Right lung (tissue), 5 donors: ENCODE data around the gene MYO18A. TPM values are rescaled to one million over a fixed set of nuclear protein-coding genes. Genes with fewer than 3 reads are reported as not detected.

Experiments used
- DNase-seq, 2 donors: peaks; one replicate each; pipeline ENCODE4 v3.0.0-alpha.2; 2013
- polyA plus RNA-seq, 5 donors: library from polyadenylated mRNA; unstranded; fragments of 120-200 nt; gene quantifications; one replicate each; pipeline versions ENCODE4 v1.2.1 to v1.2.3, GENCODE V29; 2013; ENCODE audit warnings: inconsistent platforms in 1 of 5, low replicate concordance in 1 of 5; ENCODE audit not compliant: insufficient read length in 5 of 5, insufficient read depth in 1 of 5

MYO18A gene
- polyA plus RNA-seq, 5 donors = 34.2 to 45.8 (median 38.0) TPM

- DNase-seq = no peak
Measured at GRCh38 chr17:29054835-29055234, 125.4 kb downstream of the MYO18A start.

GRCh38 chr17:29051731-29052130, 128.5 kb downstream of the MYO18A start:
- no peak for DNase-seq

GRCh38 chr17:29051194-29051593, 129.0 kb downstream of the MYO18A start:
- no peak for DNase-seq

- no peak for DNase-seq
Measured at GRCh38 chr17:29050176-29050575, 130.0 kb downstream of the MYO18A start.

GRCh38 chr17:29049541-29050145, 130.6 kb downstream of the MYO18A start:
- no peak for DNase-seq

DNA sequence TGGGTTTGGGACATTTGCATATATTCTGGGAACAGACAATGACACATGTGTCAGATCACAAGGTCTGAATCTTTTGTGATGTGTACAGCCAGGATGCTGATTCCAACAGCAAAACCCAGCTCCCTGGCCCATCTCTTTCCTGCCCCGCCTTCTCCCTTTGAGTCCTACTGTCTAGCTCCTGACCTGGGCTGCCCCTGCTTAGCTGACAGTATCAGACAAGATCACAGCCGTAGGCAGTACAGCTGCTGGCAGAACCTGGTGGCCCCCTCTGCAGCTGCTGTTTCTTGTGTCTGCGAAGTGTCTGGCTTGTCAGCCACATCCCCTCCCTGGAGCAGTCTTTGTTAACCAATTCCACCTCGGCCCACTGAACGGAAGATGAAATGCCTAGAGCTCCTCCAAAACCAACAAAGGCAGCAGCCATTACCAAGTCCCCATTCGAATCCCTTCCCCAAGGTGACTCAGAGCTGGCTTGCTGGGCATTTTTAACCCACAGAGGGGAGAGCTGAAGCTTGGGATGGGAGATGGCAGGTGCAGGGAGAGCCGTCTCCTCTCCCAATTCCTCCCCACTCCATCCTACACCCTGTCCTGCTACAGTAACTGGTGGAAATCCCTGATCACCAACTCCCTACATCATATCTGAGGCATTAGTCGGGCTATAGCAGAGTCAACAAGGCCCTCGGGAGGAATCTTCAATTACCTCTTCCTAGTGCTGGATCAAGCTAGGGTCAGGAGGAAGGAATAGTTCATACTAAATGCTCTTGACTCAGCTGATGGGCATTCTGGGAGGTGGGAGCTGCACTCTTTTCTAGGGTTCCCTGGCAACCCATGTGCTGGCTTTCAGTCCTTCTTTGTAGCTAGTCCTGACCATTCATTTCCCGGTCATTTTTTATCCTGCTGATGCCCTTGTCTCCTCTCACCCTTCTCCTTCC, 131.5 kb downstream of the MYO18A start:
- no peak for DNase-seq

GRCh38 chr17:29046473-29046839, 133.7 kb downstream of the MYO18A start:
- no peak for DNase-seq

- no peak for DNase-seq
Measured at GRCh38 chr17:29045734-29046472, 134.3 kb downstream of the MYO18A start.

- no peak for DNase-seq
Measured at GRCh38 chr17:29045026-29045425, 135.2 kb downstream of the MYO18A start.

- DNase-seq = no peak
Measured at GRCh38 chr17:29043539-29044145, 136.6 kb downstream of the MYO18A start.

DNA sequence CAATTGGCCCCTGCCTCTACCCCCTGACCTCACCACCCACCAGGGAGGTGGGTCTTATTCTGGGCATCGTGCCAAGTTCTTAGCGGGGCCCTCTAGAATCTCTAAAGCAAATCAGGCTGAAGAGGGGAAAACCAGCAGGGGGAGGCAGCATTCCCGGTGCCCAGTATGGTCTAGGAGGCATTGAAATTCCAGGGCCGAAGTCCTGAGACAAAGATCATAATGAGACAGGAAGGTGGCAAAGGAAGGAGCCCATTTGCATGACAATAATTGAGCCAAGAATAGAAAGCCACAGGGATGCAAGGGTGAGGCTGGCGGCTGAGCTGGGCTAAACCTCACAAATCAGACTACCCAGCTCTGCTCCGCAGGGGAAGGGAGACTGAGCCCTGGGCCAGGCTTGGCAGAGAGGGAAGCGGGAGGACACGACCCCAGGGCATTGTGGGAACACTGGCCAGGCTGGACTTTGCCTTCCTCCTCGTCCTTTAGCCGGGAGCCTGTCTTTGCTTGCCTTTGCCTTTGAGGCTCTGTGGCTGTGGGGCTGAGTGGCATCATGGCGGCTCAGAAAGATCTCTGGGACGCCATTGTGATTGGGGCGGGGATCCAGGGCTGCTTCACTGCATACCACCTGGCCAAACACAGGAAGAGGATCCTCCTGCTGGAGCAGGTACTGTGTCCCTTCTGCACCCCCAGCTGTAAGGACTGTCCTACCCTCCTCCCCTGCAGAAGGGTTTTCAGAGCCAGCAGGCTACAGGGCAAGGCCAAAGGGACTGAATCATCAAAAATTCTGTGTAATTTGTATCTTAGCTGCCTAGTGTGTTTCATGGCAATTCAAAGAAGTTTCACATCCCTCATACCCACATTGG, 137.3 kb downstream of the MYO18A start, which contains the start of gene PIPOX:
Gene PIPOX, plus strand, starts transcription at position 463 of the 860 bp plus-strand sequence. Its CDS starts 85 bp downstream, at position 548.
- peak; percentile 72 to 78 for DNase-seq

DNA sequence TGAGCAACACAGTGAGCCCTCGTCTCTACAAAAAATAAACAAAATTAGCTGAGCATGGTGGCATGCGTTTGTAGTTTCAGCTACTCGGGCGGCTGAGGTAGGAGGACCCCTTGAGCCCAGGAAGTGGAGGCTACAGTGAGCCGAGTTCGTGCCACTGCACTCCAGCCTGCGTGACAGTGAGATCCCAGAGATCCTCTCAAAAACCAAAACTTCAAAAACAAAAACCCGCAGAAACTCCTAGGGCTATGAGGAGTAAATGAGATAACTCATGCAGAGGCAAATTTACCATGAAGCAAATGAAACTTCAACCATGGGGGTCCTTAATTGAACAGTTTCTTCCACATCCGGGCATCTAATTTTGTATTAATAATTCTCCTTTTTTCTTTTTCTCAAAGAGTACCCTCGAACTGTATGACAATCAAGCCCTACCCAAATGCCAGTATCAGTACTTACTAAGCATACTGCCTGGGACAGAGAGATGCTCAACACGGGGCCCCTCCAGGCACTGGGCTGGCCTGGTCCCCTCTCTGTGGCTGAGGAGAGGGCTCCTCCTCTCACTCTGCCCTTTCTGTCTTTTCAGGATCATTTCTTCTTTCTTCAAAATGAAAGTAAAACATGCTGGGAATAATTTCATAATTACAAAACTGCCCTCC, 138.0 kb downstream of the MYO18A start:
- DNase-seq = no peak

DNA sequence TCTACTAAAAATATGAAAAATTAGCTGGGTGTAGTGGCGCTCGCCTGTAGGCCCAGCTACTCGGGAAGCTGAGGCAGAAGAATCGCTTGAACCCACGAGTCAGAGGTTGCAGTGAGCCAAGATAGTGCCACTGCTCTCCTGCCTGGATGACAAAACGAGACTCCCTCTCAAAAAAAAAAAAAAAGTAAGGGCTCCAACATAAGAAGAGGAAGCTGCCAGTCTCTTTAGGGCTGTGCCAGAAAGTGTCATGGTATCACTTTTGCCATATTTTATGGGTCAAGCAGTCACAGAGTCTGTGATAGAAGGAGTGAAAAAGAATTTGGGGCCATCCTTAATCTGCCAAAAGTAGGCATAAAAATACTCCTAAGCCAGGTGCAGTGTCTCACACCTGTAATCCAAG, 138.6 kb downstream of the MYO18A start:
- no peak for DNase-seq

DNA sequence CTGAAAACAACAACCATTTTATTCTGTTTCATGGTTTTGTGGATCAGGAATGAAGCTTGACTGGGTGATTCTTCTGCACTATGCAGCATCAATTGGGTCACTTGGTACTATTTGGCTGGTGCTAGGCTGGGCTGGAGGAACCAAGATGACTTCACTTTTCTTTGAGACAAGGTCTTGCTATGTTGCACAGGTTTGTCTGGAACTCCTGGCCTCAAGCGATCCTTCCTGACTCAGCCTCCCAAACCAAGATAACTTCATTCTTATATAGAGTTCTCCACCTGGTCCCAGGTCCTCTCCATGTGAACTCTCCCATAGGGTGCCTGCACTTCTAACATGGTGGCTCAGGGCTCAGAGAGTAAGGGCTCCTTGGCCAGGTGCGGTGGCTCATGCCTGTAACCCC, 139.1 kb downstream of the MYO18A start:
- DNase-seq = no peak

- no peak for DNase-seq
Measured at GRCh38 chr17:29039764-29040598, 140.2 kb downstream of the MYO18A start.

- DNase-seq = no peak
Measured at GRCh38 chr17:29038085-29038795, 142.0 kb downstream of the MYO18A start.

DNA sequence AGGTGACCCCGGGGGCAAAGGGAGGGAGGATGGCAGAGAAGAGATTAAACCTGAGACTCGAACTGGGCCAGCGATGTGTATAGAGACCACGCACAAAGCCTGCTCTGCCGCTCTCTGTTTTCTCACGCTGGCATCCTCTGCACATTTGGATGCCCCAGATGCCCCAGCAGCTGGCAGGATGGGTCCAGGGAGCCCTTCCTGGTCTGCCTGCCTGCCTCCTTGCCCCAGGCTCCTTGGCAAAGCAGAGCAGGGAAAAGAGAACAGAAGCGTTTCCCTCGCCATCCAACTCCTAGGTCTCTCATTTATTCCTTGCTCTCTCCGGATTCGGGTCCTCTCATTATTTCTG, 142.5 kb downstream of the MYO18A start:
- DNase-seq = no peak

DNA sequence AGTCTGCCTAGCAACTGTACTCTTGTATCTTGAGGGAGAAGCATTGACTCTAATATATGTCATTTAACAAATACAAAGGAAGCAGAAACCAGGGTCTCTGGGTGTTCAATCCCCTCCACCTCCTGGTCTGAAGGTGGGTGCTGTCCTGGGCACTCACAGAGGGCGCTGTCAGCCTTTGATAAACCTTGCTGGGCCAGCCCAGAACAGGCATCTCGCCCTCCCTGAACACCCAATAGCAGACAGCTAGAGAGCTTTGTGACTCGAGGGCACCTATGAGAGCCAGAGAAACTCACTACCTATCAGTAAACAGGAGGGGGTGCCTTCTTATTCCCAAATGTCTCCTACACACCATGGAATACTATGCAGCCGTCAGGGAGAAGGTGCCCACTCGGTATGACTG, 143.6 kb downstream of the MYO18A start:
- no peak for DNase-seq

- DNase-seq = no peak
Measured at GRCh38 chr17:29034510-29034909, 145.7 kb downstream of the MYO18A start.
